ENCODE data around the gene MACROD2. TPM values are rescaled to one million over a fixed set of nuclear protein-coding genes. Genes with fewer than 3 reads are reported as not detected.

MACROD2 gene
- total RNA-seq, 1 experiment from 2014 or later = 3.1 TPM

DNA sequence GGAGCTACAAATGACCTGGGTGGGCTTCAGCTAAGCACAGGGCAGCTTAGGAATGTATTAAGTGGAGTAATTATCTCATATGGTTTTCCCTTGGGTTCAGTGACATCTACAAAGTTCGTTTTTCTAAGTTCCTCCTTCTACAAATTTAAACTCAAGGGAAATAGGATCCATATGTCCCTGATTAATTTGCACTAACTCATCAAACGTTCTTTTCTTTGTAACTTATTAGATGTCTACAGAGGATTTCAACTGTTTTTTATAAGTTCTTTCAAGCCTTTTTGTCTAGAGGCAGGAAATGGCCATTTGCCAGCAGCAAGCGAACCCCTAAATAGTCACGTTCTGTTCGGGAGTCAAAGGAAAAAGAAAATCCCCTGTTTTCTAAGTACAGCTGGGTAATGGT lies 1517.6 kb downstream of the MACROD2 start:
- Mint-ChIP-seq H3K27ac (ENCODE audit: low read depth, unreplicated experiment) (no peak overlapping the region), H3K36me3 (ENCODE audit: insufficient read depth, unreplicated experiment) (no peaks in the 10 kb centered on the region), H3K4me1 (ENCODE audit: insufficient read depth, unreplicated experiment) (no peaks in the 10 kb centered on the region), H3K27me3 (ENCODE audit: insufficient read depth, unreplicated experiment) (no peaks in the 10 kb centered on the region), H3K4me3 (ENCODE audit: unreplicated experiment) (no peak overlapping the region), H3K9me3 (ENCODE audit: unreplicated experiment) (no peaks in the 10 kb centered on the region)
- TF ChIP-seq, protein P1, sequence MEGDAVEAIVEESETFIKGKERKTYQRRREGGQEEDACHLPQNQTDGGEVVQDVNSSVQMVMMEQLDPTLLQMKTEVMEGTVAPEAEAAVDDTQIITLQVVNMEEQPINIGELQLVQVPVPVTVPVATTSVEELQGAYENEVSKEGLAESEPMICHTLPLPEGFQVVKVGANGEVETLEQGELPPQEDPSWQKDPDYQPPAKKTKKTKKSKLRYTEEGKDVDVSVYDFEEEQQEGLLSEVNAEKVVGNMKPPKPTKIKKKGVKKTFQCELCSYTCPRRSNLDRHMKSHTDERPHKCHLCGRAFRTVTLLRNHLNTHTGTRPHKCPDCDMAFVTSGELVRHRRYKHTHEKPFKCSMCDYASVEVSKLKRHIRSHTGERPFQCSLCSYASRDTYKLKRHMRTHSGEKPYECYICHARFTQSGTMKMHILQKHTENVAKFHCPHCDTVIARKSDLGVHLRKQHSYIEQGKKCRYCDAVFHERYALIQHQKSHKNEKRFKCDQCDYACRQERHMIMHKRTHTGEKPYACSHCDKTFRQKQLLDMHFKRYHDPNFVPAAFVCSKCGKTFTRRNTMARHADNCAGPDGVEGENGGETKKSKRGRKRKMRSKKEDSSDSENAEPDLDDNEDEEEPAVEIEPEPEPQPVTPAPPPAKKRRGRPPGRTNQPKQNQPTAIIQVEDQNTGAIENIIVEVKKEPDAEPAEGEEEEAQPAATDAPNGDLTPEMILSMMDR (IDR thresholded peaks at IDR 0.05; ENCODE audit: unreplicated experiment) = no peak
- CTCF ChIA-PET = no interaction called here
- intact Hi-C loops (cut with micrococcal nuclease) = no loop called here
- DNase-seq (ENCODE audit: unreplicated experiment) = no peak
- POLR2A ChIA-PET = interaction anchor here (0.7 kb wide), 1 partner anchor 115 kb away, joined by 4 read pairs; no protein-coding TSS in a partner anchor
- no TSS peak for BruUV-seq (replicated peaks)

DNA sequence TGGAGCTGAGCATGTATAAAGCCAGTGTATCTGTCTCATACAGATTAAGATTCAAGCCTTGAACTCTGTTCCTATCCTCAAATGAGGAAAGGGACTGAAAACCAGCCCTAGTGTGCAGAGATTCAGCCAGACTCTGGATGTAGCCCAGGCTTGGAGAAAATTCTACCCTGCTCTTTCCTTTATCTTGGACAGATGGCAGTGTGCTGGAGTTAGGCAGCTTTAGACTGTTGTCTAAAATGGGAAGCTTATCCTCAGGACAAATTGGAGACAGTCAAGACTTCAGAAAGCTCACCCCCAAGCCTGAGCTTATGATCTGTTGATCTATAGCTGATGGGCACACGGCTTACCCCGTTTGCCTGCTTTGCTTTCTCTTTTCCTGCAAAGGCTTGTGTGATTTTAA lies 1520.4 kb downstream of the MACROD2 start:
- DNase-seq (ENCODE audit: unreplicated experiment) = no peak
- TF ChIP-seq, protein P1 (IDR thresholded peaks at IDR 0.05; ENCODE audit: unreplicated experiment) = no peak
- Mint-ChIP-seq H3K4me1 (ENCODE audit: insufficient read depth, unreplicated experiment) (no peaks in the 10 kb centered on the region), H3K27ac (ENCODE audit: low read depth, unreplicated experiment) (no peak overlapping the region), H3K27me3 (ENCODE audit: insufficient read depth, unreplicated experiment) (no peaks in the 10 kb centered on the region), H3K36me3 (ENCODE audit: insufficient read depth, unreplicated experiment) (no peaks in the 10 kb centered on the region), H3K4me3 (ENCODE audit: unreplicated experiment) (no peak overlapping the region), H3K9me3 (ENCODE audit: unreplicated experiment) (no peaks in the 10 kb centered on the region)
- ChIA-PET CTCF (interaction anchor here (0.6 to 1.6 kb wide), 5 partner anchors 21 to 140 kb away, joined by 3 to 9 read pairs (median 3); no protein-coding TSS in a partner anchor), POLR2A (interaction anchor here (0.7 kb wide), 1 partner anchor 166 kb away, joined by 3 read pairs; no protein-coding TSS in a partner anchor)
- no TSS peak for BruUV-seq (replicated peaks)
- intact Hi-C loops (cut with micrococcal nuclease) = no loop called here

DNA sequence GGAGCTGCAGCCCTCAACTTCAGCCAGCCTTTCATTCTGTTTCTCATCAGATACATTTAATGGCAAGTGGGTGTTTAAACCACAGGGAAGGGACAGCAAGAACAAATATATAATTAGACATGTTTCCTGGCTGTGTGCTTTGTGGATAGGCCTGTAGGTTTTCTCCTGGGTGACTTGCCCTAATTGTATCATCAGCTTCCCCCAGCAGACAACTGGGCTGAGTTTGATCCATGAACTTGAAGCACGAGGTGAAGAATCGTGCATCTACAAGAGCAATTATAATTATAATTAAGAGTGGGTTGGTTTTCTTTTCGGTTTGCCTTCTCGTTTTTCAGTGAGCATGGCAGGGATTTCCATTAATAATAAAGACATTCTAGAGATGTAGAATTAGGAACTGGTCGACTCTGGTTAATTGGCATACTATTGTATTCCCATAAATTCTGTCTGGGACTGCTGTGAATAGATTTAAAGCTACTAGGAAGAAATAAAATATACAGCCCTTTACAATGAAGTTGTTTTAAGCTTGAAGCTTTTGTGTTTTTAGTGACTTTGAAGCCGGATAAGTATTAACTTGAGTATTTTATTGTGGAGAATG lies 1525.7 kb downstream of the MACROD2 start:
- H3K4me1 Mint-ChIP-seq (ENCODE audit: insufficient read depth, unreplicated experiment) = no peaks in the 10 kb centered on the region
- no peaks in the 10 kb centered on the region for H3K9me3 Mint-ChIP-seq (ENCODE audit: unreplicated experiment)
- H3K27ac Mint-ChIP-seq (ENCODE audit: low read depth, unreplicated experiment) = no peak overlapping the region
- ChIA-PET POLR2A (interaction anchor here (0.5 kb wide), 1 partner anchor 13 kb away, joined by 3 read pairs; no protein-coding TSS in a partner anchor), CTCF (no interaction called here)
- intact Hi-C loops (cut with micrococcal nuclease) = no loop called here
- BruUV-seq (replicated peaks) = no TSS peak
- TF ChIP-seq, protein P1 (IDR thresholded peaks at IDR 0.05; ENCODE audit: unreplicated experiment) = no peak
- H3K27me3 Mint-ChIP-seq (ENCODE audit: insufficient read depth, unreplicated experiment) = no peaks in the 10 kb centered on the region
- DNase-seq (ENCODE audit: unreplicated experiment) = no peak
- H3K4me3 Mint-ChIP-seq (ENCODE audit: unreplicated experiment) = no peak overlapping the region
- H3K36me3 Mint-ChIP-seq (ENCODE audit: insufficient read depth, unreplicated experiment) = no peaks in the 10 kb centered on the region

DNA sequence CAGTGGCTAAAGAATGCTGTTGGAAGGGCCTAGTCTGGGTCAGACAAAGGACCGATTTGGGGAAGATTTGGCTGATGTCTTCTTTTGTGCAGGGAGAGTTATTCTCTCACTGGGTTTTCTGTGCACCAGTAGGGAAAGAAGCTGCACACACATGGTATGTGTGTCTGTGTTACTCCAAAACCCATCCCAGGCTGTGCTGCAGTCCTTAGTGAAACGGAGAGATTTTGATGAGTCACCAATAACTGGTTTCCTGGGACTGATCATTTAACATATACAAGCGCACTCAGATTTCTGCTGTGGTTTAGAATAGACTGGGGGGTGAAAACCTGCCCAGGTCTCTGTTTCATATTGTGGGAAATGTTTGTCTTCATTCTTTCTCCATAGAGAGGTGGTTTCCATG lies 1528.1 kb downstream of the MACROD2 start:
- H3K27me3 Mint-ChIP-seq (ENCODE audit: insufficient read depth, unreplicated experiment) = no peaks in the 10 kb centered on the region
- intact Hi-C loops (cut with micrococcal nuclease) = no loop called here
- H3K4me1 Mint-ChIP-seq (ENCODE audit: insufficient read depth, unreplicated experiment) = no peaks in the 10 kb centered on the region
- no peaks in the 10 kb centered on the region for H3K36me3 Mint-ChIP-seq (ENCODE audit: insufficient read depth, unreplicated experiment)
- DNase-seq (ENCODE audit: unreplicated experiment) = no peak
- CTCF ChIA-PET = interaction anchor here (0.7 to 0.8 kb wide), 2 partner anchors 21 to 22 kb away, joined by 3 read pairs; no protein-coding TSS in a partner anchor
- TF ChIP-seq, protein P1 (IDR thresholded peaks at IDR 0.05; ENCODE audit: unreplicated experiment) = no peak
- POLR2A ChIA-PET = no interaction called here
- H3K27ac Mint-ChIP-seq (ENCODE audit: low read depth, unreplicated experiment) = no peak overlapping the region
- BruUV-seq (replicated peaks) = no TSS peak
- no peak overlapping the region for H3K4me3 Mint-ChIP-seq (ENCODE audit: unreplicated experiment)
- no peaks in the 10 kb centered on the region for H3K9me3 Mint-ChIP-seq (ENCODE audit: unreplicated experiment)

All from MCF 10A (cell line).